ENCODE measurements around the gene DUSP10. TPM values are rescaled to one million over a fixed set of nuclear protein-coding genes. Genes with fewer than 3 reads are reported as not detected.

Gene DUSP10
- total and polyA plus RNA-seq, 2 of the 13 experiments (the other 11 are each of a cell fraction or from before 2014, with no cell fraction given), result 2.1 to 4.4 TPM

DNA sequence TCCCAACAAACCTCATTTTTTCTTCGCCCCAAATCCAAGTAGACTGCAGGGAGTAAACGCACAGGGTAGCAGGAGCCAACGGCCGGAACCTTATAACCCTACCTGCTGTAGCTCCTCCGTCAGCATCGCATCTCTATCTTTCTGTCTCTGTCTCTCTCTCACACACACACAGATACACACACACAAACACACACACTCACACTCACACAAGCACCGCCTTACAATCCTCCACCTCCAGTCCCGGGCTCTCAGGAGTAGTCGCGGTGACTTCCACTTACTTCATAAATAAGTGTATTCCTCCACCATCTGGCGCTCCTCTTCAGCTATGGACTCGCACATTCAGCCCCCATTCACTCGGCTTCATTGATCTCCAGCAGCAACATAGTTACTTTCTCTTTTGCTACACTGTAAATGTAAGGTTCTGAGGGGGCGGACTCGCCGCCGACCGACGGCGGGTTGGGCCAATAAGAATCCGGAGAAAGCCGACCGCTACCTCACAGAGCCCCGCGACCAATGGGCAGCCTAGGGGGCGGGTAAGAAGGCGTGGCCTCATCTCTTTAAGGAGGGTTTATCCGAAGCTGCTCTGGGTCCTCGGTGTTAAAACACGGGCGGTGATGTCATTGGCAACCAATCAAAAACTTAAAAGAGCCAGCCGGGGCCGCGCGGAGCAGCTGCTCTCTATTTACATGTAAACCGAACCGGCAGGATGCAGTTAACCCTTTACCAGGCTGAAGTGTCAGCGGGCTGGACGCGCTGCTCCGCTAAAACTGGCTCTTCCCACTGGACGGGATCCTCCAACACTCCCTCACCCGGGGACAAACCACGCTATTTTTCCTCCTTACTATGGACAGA, at the start of gene DUSP10 (continued):
- TF ChIP-seq, protein P1, sequence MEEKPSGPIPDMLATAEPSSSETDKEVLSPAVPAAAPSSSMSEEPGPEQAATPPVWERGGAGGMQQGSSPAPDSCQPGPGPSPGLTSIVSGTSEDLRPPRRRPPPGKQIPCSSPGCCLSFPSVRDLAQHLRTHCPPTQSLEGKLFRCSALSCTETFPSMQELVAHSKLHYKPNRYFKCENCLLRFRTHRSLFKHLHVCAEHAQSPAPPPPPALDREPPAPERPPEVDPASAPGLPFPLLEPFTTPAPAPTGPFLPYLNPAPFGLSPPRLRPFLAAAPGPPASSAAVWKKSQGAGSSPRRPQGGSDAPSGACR (CRISPR knock-in tag; IDR thresholded peaks at IDR 0.05), result no peak
- no peak for TF ChIP-seq RARG (CRISPR knock-in tag; IDR thresholded peaks at IDR 0.05; ENCODE audit: low read depth)
- no peak for TF ChIP-seq ZSCAN21 (CRISPR knock-in tag; IDR thresholded peaks at IDR 0.05; ENCODE audit: borderline replicate concordance)
- TF ChIP-seq EP300 (IDR thresholded peaks at IDR 0.05; ENCODE audit: low read depth in 2 of 2, low read length in 2 of 2), result no peak
- no peak for TF ChIP-seq EP300 (CRISPR knock-in tag; IDR thresholded peaks at IDR 0.05; ENCODE audit: borderline replicate concordance)
- TF ChIP-seq ZFY (CRISPR knock-in tag; IDR thresholded peaks at IDR 0.05), result no peak
- TF ChIP-seq JUNB (CRISPR knock-in tag; IDR thresholded peaks at IDR 0.05; ENCODE audit: borderline replicate concordance), result no peak
- TF ChIP-seq ZNF83 (CRISPR knock-in tag; IDR thresholded peaks at IDR 0.05; ENCODE audit: borderline replicate concordance), result no peak
- no peak for TF ChIP-seq ZNF20 (CRISPR knock-in tag; IDR thresholded peaks at IDR 0.05)
- TF ChIP-seq ZFP62 (CRISPR knock-in tag; IDR thresholded peaks at IDR 0.05), result no peak
- TF ChIP-seq ZSCAN9 (CRISPR knock-in tag; IDR thresholded peaks at IDR 0.05; ENCODE audit: borderline replicate concordance), result no peak
- TF ChIP-seq, protein P2, sequence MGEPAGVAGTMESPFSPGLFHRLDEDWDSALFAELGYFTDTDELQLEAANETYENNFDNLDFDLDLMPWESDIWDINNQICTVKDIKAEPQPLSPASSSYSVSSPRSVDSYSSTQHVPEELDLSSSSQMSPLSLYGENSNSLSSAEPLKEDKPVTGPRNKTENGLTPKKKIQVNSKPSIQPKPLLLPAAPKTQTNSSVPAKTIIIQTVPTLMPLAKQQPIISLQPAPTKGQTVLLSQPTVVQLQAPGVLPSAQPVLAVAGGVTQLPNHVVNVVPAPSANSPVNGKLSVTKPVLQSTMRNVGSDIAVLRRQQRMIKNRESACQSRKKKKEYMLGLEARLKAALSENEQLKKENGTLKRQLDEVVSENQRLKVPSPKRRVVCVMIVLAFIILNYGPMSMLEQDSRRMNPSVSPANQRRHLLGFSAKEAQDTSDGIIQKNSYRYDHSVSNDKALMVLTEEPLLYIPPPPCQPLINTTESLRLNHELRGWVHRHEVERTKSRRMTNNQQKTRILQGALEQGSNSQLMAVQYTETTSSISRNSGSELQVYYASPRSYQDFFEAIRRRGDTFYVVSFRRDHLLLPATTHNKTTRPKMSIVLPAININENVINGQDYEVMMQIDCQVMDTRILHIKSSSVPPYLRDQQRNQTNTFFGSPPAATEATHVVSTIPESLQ (CRISPR knock-in tag; conservative IDR thresholded peaks at IDR 0.05), result no peak
- TF ChIP-seq, protein P3, sequence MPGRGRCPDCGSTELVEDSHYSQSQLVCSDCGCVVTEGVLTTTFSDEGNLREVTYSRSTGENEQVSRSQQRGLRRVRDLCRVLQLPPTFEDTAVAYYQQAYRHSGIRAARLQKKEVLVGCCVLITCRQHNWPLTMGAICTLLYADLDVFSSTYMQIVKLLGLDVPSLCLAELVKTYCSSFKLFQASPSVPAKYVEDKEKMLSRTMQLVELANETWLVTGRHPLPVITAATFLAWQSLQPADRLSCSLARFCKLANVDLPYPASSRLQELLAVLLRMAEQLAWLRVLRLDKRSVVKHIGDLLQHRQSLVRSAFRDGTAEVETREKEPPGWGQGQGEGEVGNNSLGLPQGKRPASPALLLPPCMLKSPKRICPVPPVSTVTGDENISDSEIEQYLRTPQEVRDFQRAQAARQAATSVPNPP (CRISPR knock-in tag; IDR thresholded peaks at IDR 0.05), result 0 out of 2 replicates have a peak, but pooled peaks have one; percentile 48
- no peak for TF ChIP-seq STAT5B (CRISPR knock-in tag; IDR thresholded peaks at IDR 0.05)
- no peak for TF ChIP-seq HNRNPLL (IDR thresholded peaks at IDR 0.05; ENCODE audit: low read depth, low read length, poor library complexity, severe bottlenecking)
- 0 out of 2 replicates have a peak, but pooled peaks have one; percentile 9 for TF ChIP-seq CCDC6 (CRISPR knock-in tag; IDR thresholded peaks at IDR 0.05)
- TF ChIP-seq, protein P4, sequence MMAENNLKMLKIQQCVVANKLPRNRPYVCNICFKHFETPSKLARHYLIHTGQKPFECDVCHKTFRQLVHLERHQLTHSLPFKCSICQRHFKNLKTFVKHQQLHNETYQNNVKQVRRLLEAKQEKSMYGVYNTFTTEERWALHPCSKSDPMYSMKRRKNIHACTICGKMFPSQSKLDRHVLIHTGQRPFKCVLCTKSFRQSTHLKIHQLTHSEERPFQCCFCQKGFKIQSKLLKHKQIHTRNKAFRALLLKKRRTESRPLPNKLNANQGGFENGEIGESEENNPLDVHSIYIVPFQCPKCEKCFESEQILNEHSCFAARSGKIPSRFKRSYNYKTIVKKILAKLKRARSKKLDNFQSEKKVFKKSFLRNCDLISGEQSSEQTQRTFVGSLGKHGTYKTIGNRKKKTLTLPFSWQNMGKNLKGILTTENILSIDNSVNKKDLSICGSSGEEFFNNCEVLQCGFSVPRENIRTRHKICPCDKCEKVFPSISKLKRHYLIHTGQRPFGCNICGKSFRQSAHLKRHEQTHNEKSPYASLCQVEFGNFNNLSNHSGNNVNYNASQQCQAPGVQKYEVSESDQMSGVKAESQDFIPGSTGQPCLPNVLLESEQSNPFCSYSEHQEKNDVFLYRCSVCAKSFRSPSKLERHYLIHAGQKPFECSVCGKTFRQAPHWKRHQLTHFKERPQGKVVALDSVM (CRISPR knock-in tag; IDR thresholded peaks at IDR 0.05), result no peak
- TF ChIP-seq ZNF564 (CRISPR knock-in tag; IDR thresholded peaks at IDR 0.05), result no peak
- TF ChIP-seq ZNF607 (CRISPR knock-in tag; IDR thresholded peaks at IDR 0.05; ENCODE audit: borderline replicate concordance), result 0 out of 2 replicates have a peak, but pooled peaks have one; percentile 25
- no peak for TF ChIP-seq REXO4 (CRISPR knock-in tag; IDR thresholded peaks at IDR 0.05; ENCODE audit: borderline replicate concordance)
- no peak for TF ChIP-seq KDM1A (CRISPR knock-in tag; IDR thresholded peaks at IDR 0.05)
